CD4-positive, CD25-positive, alpha-beta regulatory T cell (primary cell): Measurements from ENCODE around the gene EVA1B. TPM values are rescaled to one million over a fixed set of nuclear protein-coding genes. Genes with fewer than 3 reads are reported as not detected.

Experiments used
- ATAC-seq, 2 donors: fragments of 150-1000 bp; cut with Tn5 transposase; one replicate each; pipeline ENCODE4 v1.10.0; 2021; ENCODE audit warnings: low read depth in 2 of 2, moderate number of reproducible peaks in 2 of 2, moderate library complexity in 1 of 2
- DNase-seq, 3 donors: peaks; one replicate each; pipeline versions ENCODE4 v3.0.0 to v3.0.0-alpha.2; 2012 to 2022; ENCODE audit warnings: mixed read lengths in 1 of 3
- H3K27ac ChIP-seq: one replicate; pipeline ENCODE4 v1.7.0; 2013; ENCODE audit warnings: mild to moderate bottlenecking, low read length; ENCODE audit not compliant: insufficient read depth, poor library complexity, severe bottlenecking
- H3K27me3 ChIP-seq: one replicate; pipeline ENCODE4 v1.7.0; 2013; ENCODE audit warnings: low read length; ENCODE audit not compliant: control insufficient read depth, insufficient read depth
- H3K36me3 ChIP-seq: one replicate; pipeline ENCODE4 v1.7.0; 2013; ENCODE audit warnings: mild to moderate bottlenecking, low read length, moderate library complexity; ENCODE audit not compliant: control insufficient read depth, insufficient read depth
- H3K4me1 ChIP-seq: 2 replicates; pipeline ENCODE4 v1.7.0; 2013; ENCODE audit warnings: mild to moderate bottlenecking, low read length; ENCODE audit not compliant: insufficient read depth, control insufficient read depth, poor library complexity, severe bottlenecking
- H3K4me3 ChIP-seq: one replicate; pipeline ENCODE4 v1.7.0; 2013; ENCODE audit warnings: low read depth, mild to moderate bottlenecking, low read length, moderate library complexity
- H3K9me3 ChIP-seq, 2 experiments: 1 replicate in 1 of 2; 2 replicates in 1 of 2; pipeline ENCODE4 v1.7.0; 2013; ENCODE audit warnings: low read length in 2 of 2, mild to moderate bottlenecking in 1 of 2, moderate library complexity in 1 of 2; ENCODE audit not compliant: control insufficient read depth in 2 of 2
- H3K27ac Mint-ChIP-seq, 3 donors: one replicate each; pipeline ENCODE4 v1.8.0; 2020 to 2022; ENCODE audit warnings: mild to moderate bottlenecking in 3 of 3, mixed read lengths in 3 of 3, moderate library complexity in 2 of 3
- H3K27me3 Mint-ChIP-seq: one replicate; pipeline ENCODE4 v1.8.0; 2022; ENCODE audit warnings: mild to moderate bottlenecking, mixed read lengths
- H3K36me3 Mint-ChIP-seq: one replicate; pipeline ENCODE4 v1.8.0; 2020; ENCODE audit warnings: mixed read lengths
- H3K4me1 Mint-ChIP-seq, 4 donors: one replicate each; pipeline ENCODE4 v1.8.0; 2020 to 2022; ENCODE audit warnings: mixed read lengths in 4 of 4, mild to moderate bottlenecking in 1 of 4
- H3K4me3 Mint-ChIP-seq, 4 donors: one replicate each; pipeline ENCODE4 v1.8.0; 2020 to 2022; ENCODE audit warnings: mild to moderate bottlenecking in 4 of 4, mixed read lengths in 4 of 4, moderate library complexity in 3 of 4
- H3K9me3 Mint-ChIP-seq, 7 donors: one replicate each; pipeline ENCODE4 v1.8.0; 2020 to 2022; ENCODE audit warnings: mixed read lengths in 7 of 7, mild to moderate bottlenecking in 3 of 7, moderate library complexity in 2 of 7
- polyA plus RNA-seq, 4 donors: library from polyadenylated mRNA; unstranded; fragments of 300-500 nt; fragmentation: Illumina TruSeq; gene quantifications; one replicate each; pipeline ENCODE4 v1.2.3, GENCODE V29; 2021
- total RNA-seq: library from RNA; stranded (reverse); gene quantifications from one replicate; pipeline ENCODE4 v1.2.3, GENCODE V29; 2022

EVA1B gene
- total and polyA plus RNA-seq, 5 donors from 2014 or later: 8.7 to 18.0 (median 12.7) TPM

- Histone ChIP-seq H3K4me1 (peaks cover 14% of the 10 kb centered on the region), H3K4me3 (peak within 1 kb of the TSS; percentile 68), H3K27me3 (no peaks in the 10 kb centered on the region), H3K9me3 (no peaks in the 10 kb centered on the region), H3K27ac (peak within 1 kb of the TSS; percentile 80), H3K36me3 (peaks cover 24% of the 10 kb centered on the region)
- peaks cover 0 to 22% (median 7%) of the 10 kb centered on the region in 4 donors for H3K4me1 Mint-ChIP-seq
- ATAC-seq (peak; percentile 33 to 40), DNase-seq (peak; percentile 42 to 76 (median 53))
- H3K4me3 Mint-ChIP-seq: peak within 1 kb of the TSS; percentile 86 to 99 (median 94)
- H3K27ac Mint-ChIP-seq: peak within 1 kb of the TSS; percentile 76 to 94 (median 90)
- H3K36me3 Mint-ChIP-seq: peaks cover 17% of the 10 kb centered on the region
- H3K27me3 Mint-ChIP-seq: no peaks in the 10 kb centered on the region
- H3K9me3 Mint-ChIP-seq: no peaks in the 10 kb centered on the region
Measured at GRCh38 chr1:36306210-36306901, 17.1 kb downstream of the EVA1B start, which contains the start of gene SH3D21. TSS of gene SH3D21 (plus strand) at chr1:36306368. CDS start at chr1:36306421, 53 bp downstream.

- Mint-ChIP-seq H3K4me1 (peaks cover 0 to 22% (median 9%) of the 10 kb centered on the region in 4 donors), H3K9me3 (no peaks in the 10 kb centered on the region), H3K27ac (peak overlapping the region in 2 of 3 donors; percentile 42 to 76), H3K4me3 (peak overlapping the region; percentile 61 to 99 (median 82)), H3K36me3 (peaks cover 21% of the 10 kb centered on the region), H3K27me3 (no peaks in the 10 kb centered on the region)
- peak overlapping the region; percentile 80 for H3K27ac ChIP-seq
- no peak for DNase-seq
- no peak for ATAC-seq
- no peak overlapping the region for H3K4me3 ChIP-seq
- H3K36me3 ChIP-seq: peaks cover 29% of the 10 kb centered on the region
- no peaks in the 10 kb centered on the region for H3K9me3 ChIP-seq
- H3K4me1 ChIP-seq: peaks cover 14% of the 10 kb centered on the region
- no peaks in the 10 kb centered on the region for H3K27me3 ChIP-seq
Measured at GRCh38 chr1:36305915-36306209, 17.6 kb downstream of the EVA1B start.

- peaks cover 14% of the 10 kb centered on the region for H3K4me1 ChIP-seq
- H3K27me3 ChIP-seq: no peaks in the 10 kb centered on the region
- H3K9me3 ChIP-seq: no peaks in the 10 kb centered on the region
- H3K36me3 Mint-ChIP-seq: peaks cover 21% of the 10 kb centered on the region
- no peak for DNase-seq
- H3K27ac ChIP-seq: peak overlapping the region; percentile 80
- no peak overlapping the region for H3K4me3 ChIP-seq
- H3K4me1 Mint-ChIP-seq: peaks cover 0 to 22% (median 11%) of the 10 kb centered on the region in 4 donors
- H3K9me3 Mint-ChIP-seq: no peaks in the 10 kb centered on the region
- no peaks in the 10 kb centered on the region for H3K27me3 Mint-ChIP-seq
- H3K4me3 Mint-ChIP-seq: peak overlapping the region; percentile 61 to 99 (median 82)
- no peak for ATAC-seq
- H3K36me3 ChIP-seq: peaks cover 35% of the 10 kb centered on the region
- H3K27ac Mint-ChIP-seq: peak overlapping the region; percentile 42 to 76 (median 44)
Measured at GRCh38 chr1:36304970-36305914, 18.2 kb downstream of the EVA1B start.

GRCh38 chr1:36304521-36304920 is 18.9 kb downstream of the EVA1B start:
- no peak overlapping the region for H3K27ac ChIP-seq
- H3K36me3 ChIP-seq: peaks cover 41% of the 10 kb centered on the region
- Mint-ChIP-seq H3K4me1 (peaks cover 6 to 26% (median 11%) of the 10 kb centered on the region in 4 donors), H3K9me3 (no peaks in the 10 kb centered on the region), H3K36me3 (peaks cover 21% of the 10 kb centered on the region), H3K27ac (peak overlapping the region in 1 of 3 donors; percentile 38), H3K27me3 (no peaks in the 10 kb centered on the region), H3K4me3 (peak overlapping the region in 1 of 4 donors; percentile 86)
- no peak for DNase-seq
- H3K4me3 ChIP-seq: no peak overlapping the region
- H3K27me3 ChIP-seq: no peaks in the 10 kb centered on the region
- ATAC-seq: no peak
- H3K4me1 ChIP-seq: peaks cover 14% of the 10 kb centered on the region
- no peaks in the 10 kb centered on the region for H3K9me3 ChIP-seq

- no peaks in the 10 kb centered on the region for H3K27me3 Mint-ChIP-seq
- H3K36me3 Mint-ChIP-seq: peaks cover 21% of the 10 kb centered on the region
- peaks cover 6 to 26% (median 11%) of the 10 kb centered on the region in 4 donors for H3K4me1 Mint-ChIP-seq
- ATAC-seq (no peak), DNase-seq (no peak)
- no peak overlapping the region for H3K27ac Mint-ChIP-seq
- no peaks in the 10 kb centered on the region for H3K27me3 ChIP-seq
- no peaks in the 10 kb centered on the region for H3K9me3 ChIP-seq
- H3K4me1 ChIP-seq: peaks cover 14% of the 10 kb centered on the region
- no peak overlapping the region for H3K4me3 ChIP-seq
- peaks cover 41% of the 10 kb centered on the region for H3K36me3 ChIP-seq
- peak overlapping the region in 2 of 4 donors; percentile 41 to 63 for H3K4me3 Mint-ChIP-seq
- no peak overlapping the region for H3K27ac ChIP-seq
- no peaks in the 10 kb centered on the region for H3K9me3 Mint-ChIP-seq
Measured at GRCh38 chr1:36303650-36304360, 19.6 kb downstream of the EVA1B start.

- Mint-ChIP-seq H3K27me3 (no peaks in the 10 kb centered on the region), H3K27ac (no peak overlapping the region), H3K36me3 (peaks cover 21% of the 10 kb centered on the region), H3K4me3 (peak overlapping the region in 2 of 4 donors; percentile 41 to 63), H3K4me1 (peaks cover 6 to 26% (median 11%) of the 10 kb centered on the region in 4 donors), H3K9me3 (no peaks in the 10 kb centered on the region)
- no peak overlapping the region for H3K27ac ChIP-seq
- H3K9me3 ChIP-seq: no peaks in the 10 kb centered on the region
- ATAC-seq: no peak
- peaks cover 47% of the 10 kb centered on the region for H3K36me3 ChIP-seq
- H3K27me3 ChIP-seq: no peaks in the 10 kb centered on the region
- peaks cover 14% of the 10 kb centered on the region for H3K4me1 ChIP-seq
- H3K4me3 ChIP-seq: no peak overlapping the region
- DNase-seq: no peak
Measured at GRCh38 chr1:36303244-36303643, 20.2 kb downstream of the EVA1B start.

- Histone ChIP-seq H3K36me3 (peaks cover 64% of the 10 kb centered on the region), H3K27me3 (no peaks in the 10 kb centered on the region), H3K9me3 (no peaks in the 10 kb centered on the region), H3K4me1 (peaks cover 5% of the 10 kb centered on the region), H3K27ac (no peak overlapping the region), H3K4me3 (no peak overlapping the region)
- no peaks in the 10 kb centered on the region for H3K27me3 Mint-ChIP-seq
- peak overlapping the region in 1 of 3 donors; percentile 79 for H3K27ac Mint-ChIP-seq
- ATAC-seq (no peak), DNase-seq (no peak)
- peaks cover 29% of the 10 kb centered on the region for H3K36me3 Mint-ChIP-seq
- H3K9me3 Mint-ChIP-seq: no peaks in the 10 kb centered on the region
- H3K4me1 Mint-ChIP-seq: peaks cover 6 to 14% (median 9%) of the 10 kb centered on the region in 4 donors
- H3K4me3 Mint-ChIP-seq: peak overlapping the region in 1 of 4 donors; percentile 12
Measured at GRCh38 chr1:36301220-36301619, 22.2 kb downstream of the EVA1B start.
